Ishikawa (cell line): ENCODE results near the gene TM4SF4.

Source experiments
- CEBPB ChIP-seq: IDR thresholded peaks from 2 replicates; pipeline ENCODE4 v1.6.1; 2012
- CREB1 ChIP-seq: IDR thresholded peaks from 2 replicates; pipeline ENCODE4 v1.6.1; 2012; ENCODE audit warnings: low read depth
- EGR1 ChIP-seq: IDR thresholded peaks from 2 replicates; pipeline ENCODE4 v1.6.1; 2012
- EP300 ChIP-seq: IDR thresholded peaks from 2 replicates; pipeline ENCODE4 v1.6.1; 2012; ENCODE audit warnings: borderline replicate concordance
- FOXM1 ChIP-seq: IDR thresholded peaks from 2 replicates; pipeline ENCODE4 v1.6.1; 2012; ENCODE audit warnings: low read depth, borderline replicate concordance
- MAX ChIP-seq: IDR thresholded peaks from 2 replicates; pipeline ENCODE4 v1.6.1; 2012
- NFIC ChIP-seq: IDR thresholded peaks from 2 replicates; pipeline ENCODE4 v1.6.1; 2012
- RAD21 ChIP-seq: IDR thresholded peaks from 2 replicates; pipeline ENCODE4 v1.6.1; 2012; ENCODE audit warnings: low read depth
- REST ChIP-seq: IDR thresholded peaks from 2 replicates; pipeline ENCODE4 v1.6.1; 2012; ENCODE audit warnings: low read depth, mild to moderate bottlenecking
- TAF1 ChIP-seq: IDR thresholded peaks from 2 replicates; pipeline ENCODE4 v1.6.1; 2012; ENCODE audit warnings: low read depth, mild to moderate bottlenecking
- TCF12 ChIP-seq: IDR thresholded peaks from 2 replicates; pipeline ENCODE4 v1.6.1; 2012; ENCODE audit warnings: low read depth
- TEAD4 ChIP-seq: IDR thresholded peaks from 2 replicates; pipeline ENCODE4 v1.6.1; 2012
- USF1 ChIP-seq: IDR thresholded peaks from 2 replicates; pipeline ENCODE4 v1.6.1; 2012
- YY1 ChIP-seq: IDR thresholded peaks from 2 replicates; pipeline ENCODE4 v1.6.1; 2012; ENCODE audit warnings: low read depth
- ZBTB7A ChIP-seq: IDR thresholded peaks from 2 replicates; pipeline ENCODE4 v1.6.1; 2012; ENCODE audit warnings: low read depth

TM4SF4 gene

GRCh38 chr3:149432149-149432548, 42.3 kb upstream of the TM4SF4 start:
- no peak for TF ChIP-seq RAD21
- TF ChIP-seq USF1: no peak
- TF ChIP-seq YY1: no peak
- no peak for TF ChIP-seq CEBPB
- TF ChIP-seq REST: no peak
- TF ChIP-seq EGR1: no peak
- no peak for TF ChIP-seq FOXM1
- no peak for TF ChIP-seq TAF1
- no peak for TF ChIP-seq MAX
- no peak for TF ChIP-seq CREB1
- TF ChIP-seq NFIC: no peak

GRCh38 chr3:149435996-149436885, 38.3 kb upstream of the TM4SF4 start:
- TF ChIP-seq TEAD4 (no peak), CEBPB (no peak), MAX (no peak), NFIC (no peak), YY1 (no peak), TAF1 (no peak), EP300 (no peak), FOXM1 (no peak), ZBTB7A (no peak), TCF12 (no peak)

GRCh38 chr3:149437286-149437685, 37.2 kb upstream of the TM4SF4 start:
- TF ChIP-seq MAX (no peak), EGR1 (no peak), TAF1 (no peak), TCF12 (no peak), RAD21 (no peak), ZBTB7A (no peak), REST (no peak), EP300 (no peak), USF1 (no peak), NFIC (no peak), YY1 (no peak), CREB1 (no peak), CEBPB (no peak), FOXM1 (no peak), TEAD4 (no peak)

- TF ChIP-seq RAD21 (no peak), TEAD4 (no peak), MAX (no peak)
These were observed 36.8 kb upstream of the TM4SF4 start for GRCh38 chr3:149437710-149438109.

GRCh38 chr3:149438981-149439380, 35.5 kb upstream of the TM4SF4 start:
- no peak for TF ChIP-seq TAF1
- no peak for TF ChIP-seq EGR1
- TF ChIP-seq TEAD4: no peak
- no peak for TF ChIP-seq NFIC
- no peak for TF ChIP-seq RAD21
- TF ChIP-seq CEBPB: no peak
- TF ChIP-seq YY1: no peak
- no peak for TF ChIP-seq CREB1
- TF ChIP-seq MAX: no peak
- TF ChIP-seq REST: no peak
- no peak for TF ChIP-seq TCF12
- no peak for TF ChIP-seq USF1
- no peak for TF ChIP-seq EP300
- TF ChIP-seq ZBTB7A: no peak
- TF ChIP-seq FOXM1: no peak
